B cell (primary cell): Measurements from ENCODE around the gene SMARCC2. TPM values are rescaled to one million over a fixed set of nuclear protein-coding genes. Genes with fewer than 3 reads are reported as not detected.

Source experiments
- ATAC-seq: fragments of 200-7000 bp; cut with Tn5 transposase; one replicate; pipeline ENCODE4 v1.10.0; 2021; ENCODE audit warnings: low read depth, mild to moderate bottlenecking, moderate number of reproducible peaks, moderate library complexity
- CTCF ChIA-PET: fragments of 350-600 bp; sonication (Branson Sonifier 250); formaldehyde crosslinking; loops from one replicate; lab custom pipeline; 2021; ENCODE audit warnings: antibody characterized with exemption, inconsistent platforms; lab: Charles Lee
- POLR2A ChIA-PET: fragments of 350-600 bp; sonication (Branson Sonifier 250); formaldehyde crosslinking; loops from one replicate; lab custom pipeline; 2021; ENCODE audit warnings: antibody characterized with exemption; lab: Charles Lee
- DNase-seq: peaks from one replicate; pipeline ENCODE4 v3.0.0; 2013
- H2AFZ ChIP-seq: 2 replicates; pipeline ENCODE4 v1.6.1; 2012; ENCODE audit warnings: mild to moderate bottlenecking, low read depth, low read length; ENCODE audit not compliant: insufficient read depth, poor library complexity, severe bottlenecking
- H3K27ac ChIP-seq, 2 donors: 1 replicate in 1 of 2; 2 replicates in 1 of 2; pipeline ENCODE4 v1.5.1; 2012 to 2013; ENCODE audit warnings: low read length in 2 of 2, mild to moderate bottlenecking in 2 of 2, moderate library complexity in 1 of 2
- H3K27me3 ChIP-seq, 4 experiments: fragments of 200-600 bp in 1 of 4; sonication (generic) in 1 of 4; replicated peaks in 1 of 4; 1 replicate in 2 of 4; 2 replicates in 2 of 4; pipeline versions ENCODE4 v1.6.1 to v1.7.0; 2013 to 2016; ENCODE audit warnings: low read length in 3 of 4, mild to moderate bottlenecking in 2 of 4, mixed read lengths in 1 of 4, moderate library complexity in 1 of 4; ENCODE audit not compliant: insufficient read depth in 4 of 4, control insufficient read depth in 3 of 4; ENCODE audit errors: control extremely low read depth in 1 of 4
- H3K36me3 ChIP-seq, 2 experiments: replicated peaks in 1 of 2; 1 replicate in 1 of 2; 2 replicates in 1 of 2; pipeline versions ENCODE4 v1.6.1 to v1.7.1; 2013; ENCODE audit warnings: low read length in 1 of 2; ENCODE audit not compliant: insufficient read depth in 2 of 2, control insufficient read depth in 1 of 2; ENCODE audit errors: control extremely low read depth in 1 of 2, extremely low read depth in 1 of 2
- H3K4me1 ChIP-seq, 2 donors: fragments of 200-600 bp in 1 of 2; sonication (generic) in 1 of 2; 1 replicate in 1 of 2; 2 replicates in 1 of 2; pipeline versions ENCODE4 v1.5.1 to v1.6.1; 2013 to 2017; ENCODE audit warnings: low read length in 2 of 2; ENCODE audit not compliant: control insufficient read depth in 2 of 2, insufficient read depth in 2 of 2
- H3K4me2 ChIP-seq: replicated peaks from 2 replicates; pipeline ENCODE3; 2012; ENCODE audit warnings: mild to moderate bottlenecking, low read depth, low read length; ENCODE audit not compliant: poor library complexity, severe bottlenecking
- H3K4me3 ChIP-seq, 5 experiments: fragments of 200-600 bp in 1 of 5; sonication (generic) in 1 of 5; 1 replicate in 3 of 5; 2 replicates in 2 of 5; pipeline versions ENCODE4 v1.5.1 to v1.7.0; 2011 to 2016; ENCODE audit warnings: low read length in 4 of 5, mild to moderate bottlenecking in 4 of 5, low read depth in 2 of 5, control low read depth in 1 of 5, moderate library complexity in 1 of 5; ENCODE audit not compliant: insufficient read depth in 1 of 5; ENCODE audit errors: control extremely low read depth in 1 of 5, extremely low read depth in 1 of 5
- H3K79me2 ChIP-seq: fragments of 200-600 bp; sonication (generic); one replicate; pipeline ENCODE4 v1.6.0; 2016; ENCODE audit warnings: low read length; ENCODE audit not compliant: control insufficient read depth, insufficient read depth
- H3K9ac ChIP-seq: fragments of 200-600 bp; sonication (generic); 2 replicates; pipeline ENCODE4 v1.6.1; 2017; ENCODE audit warnings: mild to moderate bottlenecking, low read length, moderate library complexity
- H3K9me3 ChIP-seq, 3 donors: one replicate each; pipeline versions ENCODE4 v1.6.1 to v1.7.1; 2013; ENCODE audit warnings: low read length in 2 of 3; ENCODE audit not compliant: control insufficient read depth in 2 of 3, insufficient read depth in 1 of 3; ENCODE audit errors: control extremely low read depth in 1 of 3
- H4K20me1 ChIP-seq: 2 replicates; pipeline ENCODE4 v1.6.0; 2012; ENCODE audit warnings: mild to moderate bottlenecking, low read length; ENCODE audit not compliant: insufficient read depth, control insufficient read depth, poor library complexity, severe bottlenecking
- H3K27ac Mint-ChIP-seq: one replicate; pipeline ENCODE4 v1.8.0; 2021; ENCODE audit warnings: mixed read lengths
- H3K27me3 Mint-ChIP-seq: one replicate; pipeline ENCODE4 v1.8.0; 2021; ENCODE audit warnings: mixed read lengths
- H3K4me1 Mint-ChIP-seq: one replicate; pipeline ENCODE4 v1.8.0; 2021; ENCODE audit warnings: mixed read lengths
- H3K4me3 Mint-ChIP-seq: one replicate; pipeline ENCODE4 v1.8.0; 2021; ENCODE audit warnings: mixed read lengths
- H3K9me3 Mint-ChIP-seq: one replicate; pipeline ENCODE4 v1.8.0; 2022; ENCODE audit warnings: mixed read lengths; ENCODE audit not compliant: insufficient read depth
- CTCF ChIP-seq: fragments of 200-600 bp; IDR thresholded peaks from one replicate; pipeline ENCODE4 v1.8.0; 2022; ENCODE audit warnings: antibody characterized with exemption, mild to moderate bottlenecking
- EZH2 ChIP-seq: IDR thresholded peaks from 2 replicates; pipeline ENCODE4 v1.6.1; 2012; ENCODE audit warnings: borderline replicate concordance, low read depth, mild to moderate bottlenecking, moderate library complexity, low read length; ENCODE audit not compliant: insufficient read depth, poor library complexity, severe bottlenecking
- WGBS: methylation state at CpG from one replicate; pipeline ENCODE4 v1.1.5; 2013; ENCODE audit warnings: missing lambda C conversion rate; ENCODE audit not compliant: insufficient coverage; 5-methylcytosine and 5-hydroxymethylcytosine counted together
- intact Hi-C: fragments of 100-400 bp; cut with micrococcal nuclease; formaldehyde crosslinking; loops from one replicate; pipeline ENCODE4 v1.10.0; 2022
- polyA plus RNA-seq: library from polyadenylated mRNA; depleted of rRNA; stranded (reverse); fragments of >200 nt; gene quantifications from 2 replicates; pipeline ENCODE4 v1.2.3, GENCODE V29; 2012
- total RNA-seq, 2 donors: library from RNA; stranded (reverse); fragments of 120-200 nt in 1 of 2; gene quantifications; 1 replicate in 1 of 2; 2 replicates in 1 of 2; pipeline versions ENCODE4 v1.2.3 to v1.2.4, GENCODE V29; 2013 to 2022

SMARCC2 gene
- total and polyA plus RNA-seq, 2 donors (not counting 1 experiment from before 2014, with no cell fraction given): 70.4 to 198 TPM

- DNase-seq (no peak), ATAC-seq (no peak)
- no peaks in the 10 kb centered on the region for H3K9me3 ChIP-seq
- ChIA-PET CTCF (interaction anchor here (1.9 to 13.8 kb wide), 3 partner anchors 38 to 100 kb away, joined by 5 to 247 read pairs (median 6); partner anchors contain the start of genes MYL6, RNF41 and SMARCC2), POLR2A (interaction anchor here (0.6 kb wide), 1 partner anchor 69 kb away, joined by 5 read pairs; no protein-coding TSS in a partner anchor)
- Mint-ChIP-seq H3K4me1 (peaks cover 50% of the 10 kb centered on the region), H3K9me3 (no peaks in the 10 kb centered on the region), H3K27me3 (no peaks in the 10 kb centered on the region), H3K27ac (no peak overlapping the region), H3K4me3 (no peak overlapping the region)
- H3K27me3 ChIP-seq: no peaks in the 10 kb centered on the region
- no peak for TF ChIP-seq CTCF
- no peak for TF ChIP-seq EZH2
- H3K27ac ChIP-seq: no peak overlapping the region
- peaks cover 4% of the 10 kb centered on the region for H4K20me1 ChIP-seq
- no peak overlapping the region for H3K4me3 ChIP-seq
- H3K36me3 ChIP-seq: peaks cover 0 to 31% of the 10 kb centered on the region in 2 experiments
- no peak overlapping the region for H3K9ac ChIP-seq
- H3K4me1 ChIP-seq: peaks cover 32 to 38% of the 10 kb centered on the region in 2 donors
- no peak overlapping the region for H3K4me2 ChIP-seq
- H3K79me2 ChIP-seq: peaks cover 60% of the 10 kb centered on the region
- WGBS: 95% methylated on average over 11 of the region's 11 CpGs
- H2AFZ ChIP-seq: no peak overlapping the region
- intact Hi-C loops: no loop called here
Measured at GRCh38 chr12:56121204-56121870, 67.9 kb downstream of the SMARCC2 start.

- intact Hi-C loops: no loop called here
- DNase-seq (no peak), ATAC-seq (no peak)
- Mint-ChIP-seq H3K9me3 (no peaks in the 10 kb centered on the region), H3K27me3 (no peaks in the 10 kb centered on the region), H3K4me1 (peaks cover 46% of the 10 kb centered on the region), H3K4me3 (no peak overlapping the region), H3K27ac (no peak overlapping the region)
- CTCF ChIA-PET: interaction anchor here (0.7 to 13.8 kb wide), 14 partner anchors 8 to 344 kb away, joined by 3 to 247 read pairs (median 5); partner anchors contain the start of genes COQ10A, ESYT1, RNF41 and SMARCC2
- peaks cover 24 to 33% of the 10 kb centered on the region in 2 donors for H3K4me1 ChIP-seq
- 99% methylated on average over 17 of the region's 17 CpGs for WGBS
- H3K4me3 ChIP-seq: no peak overlapping the region
- H3K27me3 ChIP-seq: no peaks in the 10 kb centered on the region
- POLR2A ChIA-PET: interaction anchor here (3.8 kb wide), 1 partner anchor 8 kb away, joined by 49 read pairs; the partner anchor contains the start of gene ESYT1
- no peaks in the 10 kb centered on the region for H3K9me3 ChIP-seq
- no peak overlapping the region for H3K27ac ChIP-seq
- H3K4me2 ChIP-seq: no peak overlapping the region
- TF ChIP-seq EZH2 (no peak), CTCF (no peak)
- no peak overlapping the region for H3K9ac ChIP-seq
- peaks cover 4% of the 10 kb centered on the region for H4K20me1 ChIP-seq
- H3K36me3 ChIP-seq: peaks cover 0 to 31% of the 10 kb centered on the region in 2 experiments
- peaks cover 60% of the 10 kb centered on the region for H3K79me2 ChIP-seq
- no peak overlapping the region for H2AFZ ChIP-seq
Measured at GRCh38 chr12:56120158-56120846, 69.0 kb downstream of the SMARCC2 start.
